Liver (tissue), 9 donors: ENCODE measurements around the gene KLF14. TPM values are rescaled to one million over a fixed set of nuclear protein-coding genes. Genes with fewer than 3 reads are reported as not detected.

Experiments
- DNase-seq: peaks from one replicate; pipeline ENCODE4 v3.0.0-alpha.2; 2017; ENCODE audit warnings: low spot score
- H3K27ac ChIP-seq, 2 donors: one replicate each; pipeline ENCODE4 v1.7.0; 2013; ENCODE audit warnings: inconsistent platforms in 2 of 2, low read length in 2 of 2, control low read depth in 1 of 2, low read depth in 1 of 2, mild to moderate bottlenecking in 1 of 2
- H3K27me3 ChIP-seq, 4 donors: one replicate each; pipeline versions ENCODE4 v1.6.1 to v1.7.0; 2013; ENCODE audit warnings: low read length in 3 of 4, inconsistent platforms in 1 of 4, mild to moderate bottlenecking in 1 of 4, moderate library complexity in 1 of 4; ENCODE audit not compliant: control insufficient read depth in 4 of 4, insufficient read depth in 4 of 4
- H3K36me3 ChIP-seq, 4 donors: one replicate each; pipeline versions ENCODE4 v1.6.1 to v1.7.0; 2013; ENCODE audit warnings: low read length in 3 of 4, mild to moderate bottlenecking in 3 of 4, low read depth in 1 of 4, moderate library complexity in 1 of 4; ENCODE audit not compliant: control insufficient read depth in 4 of 4, insufficient read depth in 3 of 4
- H3K4me1 ChIP-seq, 4 donors: one replicate each; pipeline versions ENCODE4 v1.6.1 to v1.7.0; 2013; ENCODE audit warnings: low read length in 3 of 4, mild to moderate bottlenecking in 3 of 4, moderate library complexity in 1 of 4; ENCODE audit not compliant: control insufficient read depth in 4 of 4, insufficient read depth in 4 of 4
- H3K4me3 ChIP-seq, 3 donors: one replicate each; pipeline versions ENCODE4 v1.6.1 to v1.7.0; 2013; ENCODE audit warnings: low read length in 3 of 3, control low read depth in 1 of 3, low read depth in 1 of 3, mild to moderate bottlenecking in 1 of 3
- H3K9ac ChIP-seq, 2 donors: one replicate each; pipeline ENCODE4 v1.7.0; 2013; ENCODE audit warnings: low read length in 2 of 2, mild to moderate bottlenecking in 2 of 2, moderate library complexity in 2 of 2, control low read depth in 1 of 2, low read depth in 1 of 2
- H3K9me3 ChIP-seq, 4 donors: one replicate each; pipeline versions ENCODE4 v1.6.1 to v1.7.0; 2013; ENCODE audit warnings: low read length in 3 of 4; ENCODE audit not compliant: control insufficient read depth in 4 of 4
- EGR1 ChIP-seq, 2 donors: IDR thresholded peaks; 2 replicates each; pipeline ENCODE4 v1.6.1; 2016 to 2018; ENCODE audit warnings: antibody characterized with exemption in 2 of 2, low read depth in 2 of 2
- FOXA1 ChIP-seq: IDR thresholded peaks from 2 replicates; pipeline ENCODE4 v1.6.1; 2016; ENCODE audit warnings: antibody characterized with exemption
- FOXA2 ChIP-seq: IDR thresholded peaks from 2 replicates; pipeline ENCODE4 v1.6.1; 2016; ENCODE audit warnings: antibody characterized with exemption
- GABPA ChIP-seq, 2 donors: IDR thresholded peaks in 1 of 2; conservative IDR thresholded peaks in 1 of 2; 2 replicates each; pipeline ENCODE4 v1.6.1; 2016; ENCODE audit warnings: antibody characterized with exemption in 2 of 2, mild to moderate bottlenecking in 1 of 2, moderate library complexity in 1 of 2
- HNF4A ChIP-seq, 2 donors: conservative IDR thresholded peaks; 2 replicates each; pipeline ENCODE4 v1.6.1; 2016; ENCODE audit warnings: antibody characterized with exemption in 2 of 2, mild to moderate bottlenecking in 2 of 2
- HNF4G ChIP-seq: IDR thresholded peaks from 2 replicates; pipeline ENCODE4 v1.6.1; 2016; ENCODE audit warnings: antibody characterized with exemption
- JUND ChIP-seq, 2 donors: IDR thresholded peaks; 2 replicates each; pipeline ENCODE4 v1.6.1; 2016; ENCODE audit warnings: antibody characterized with exemption in 2 of 2
- NR2F2 ChIP-seq: IDR thresholded peaks from 2 replicates; pipeline ENCODE4 v1.6.1; 2016; ENCODE audit warnings: antibody characterized with exemption
- RAD21 ChIP-seq, 2 donors: IDR thresholded peaks; 2 replicates each; pipeline ENCODE4 v1.6.1; 2016; ENCODE audit warnings: antibody characterized with exemption in 2 of 2, mild to moderate bottlenecking in 2 of 2
- RXRA ChIP-seq, 2 donors: IDR thresholded peaks; 2 replicates each; pipeline ENCODE4 v1.6.1; 2017 to 2018; ENCODE audit warnings: antibody characterized with exemption in 2 of 2, mild to moderate bottlenecking in 1 of 2
- WGBS: extraction: QIAGEN DNeasy Blood & Tissue Kit; methylation state at CpG from one replicate; pipeline ENCODE4 v1.1.7; 2013; 5-methylcytosine and 5-hydroxymethylcytosine counted together
- polyA plus RNA-seq, 2 donors: library from polyadenylated mRNA; stranded (reverse) in 1 of 2; unstranded in 1 of 2; fragments of 200-250 nt in 1 of 2; fragments of >200 nt in 1 of 2; fragmentation: Nextera tagmentation in 1 of 2; extraction: Ambion mirVana in 1 of 2; gene quantifications; one replicate each; pipeline versions ENCODE4 v1.2.1 to v1.2.3, GENCODE V29; 2013 to 2015
- total RNA-seq, 2 donors: library from RNA; depleted of rRNA; stranded (reverse); fragments of >200 nt; gene quantifications; one replicate each; pipeline ENCODE4 v1.2.3, GENCODE V29; 2014
- TF ChIP-seq, protein P1 (sequence below): fragments of 150-350 bp; IDR thresholded peaks from 2 replicates; pipeline ENCODE4 v1.5.1; 2017; ENCODE audit warnings: improper control_type of control experiment, low read depth, low read length; ENCODE audit not compliant: missing input control
- TF ChIP-seq, protein P2 (sequence below): IDR thresholded peaks from 2 replicates; pipeline ENCODE4 v1.6.1; 2016; ENCODE audit warnings: antibody characterized with exemption, mild to moderate bottlenecking
- TF ChIP-seq, protein P3 (sequence below): IDR thresholded peaks from 2 replicates; pipeline ENCODE4 v1.6.1; 2016; ENCODE audit warnings: antibody characterized with exemption
- TF ChIP-seq, protein P4 (sequence below): IDR thresholded peaks from 2 replicates; pipeline ENCODE4 v1.6.1; 2016; ENCODE audit warnings: antibody characterized with exemption
- TF ChIP-seq, protein P5 (sequence below): IDR thresholded peaks from 2 replicates; pipeline ENCODE4 v1.6.1; 2016; ENCODE audit warnings: antibody characterized with exemption
- donor health status: healthy.
- donor health status: healthy.
- donor health status: healthy.
- donor health status: healthy.
- donor health status: healthy.

Gene KLF14
- under 1 TPM; 0.05 to 0.08 TPM for total RNA-seq
- polyA plus RNA-seq = not detected

DNA sequence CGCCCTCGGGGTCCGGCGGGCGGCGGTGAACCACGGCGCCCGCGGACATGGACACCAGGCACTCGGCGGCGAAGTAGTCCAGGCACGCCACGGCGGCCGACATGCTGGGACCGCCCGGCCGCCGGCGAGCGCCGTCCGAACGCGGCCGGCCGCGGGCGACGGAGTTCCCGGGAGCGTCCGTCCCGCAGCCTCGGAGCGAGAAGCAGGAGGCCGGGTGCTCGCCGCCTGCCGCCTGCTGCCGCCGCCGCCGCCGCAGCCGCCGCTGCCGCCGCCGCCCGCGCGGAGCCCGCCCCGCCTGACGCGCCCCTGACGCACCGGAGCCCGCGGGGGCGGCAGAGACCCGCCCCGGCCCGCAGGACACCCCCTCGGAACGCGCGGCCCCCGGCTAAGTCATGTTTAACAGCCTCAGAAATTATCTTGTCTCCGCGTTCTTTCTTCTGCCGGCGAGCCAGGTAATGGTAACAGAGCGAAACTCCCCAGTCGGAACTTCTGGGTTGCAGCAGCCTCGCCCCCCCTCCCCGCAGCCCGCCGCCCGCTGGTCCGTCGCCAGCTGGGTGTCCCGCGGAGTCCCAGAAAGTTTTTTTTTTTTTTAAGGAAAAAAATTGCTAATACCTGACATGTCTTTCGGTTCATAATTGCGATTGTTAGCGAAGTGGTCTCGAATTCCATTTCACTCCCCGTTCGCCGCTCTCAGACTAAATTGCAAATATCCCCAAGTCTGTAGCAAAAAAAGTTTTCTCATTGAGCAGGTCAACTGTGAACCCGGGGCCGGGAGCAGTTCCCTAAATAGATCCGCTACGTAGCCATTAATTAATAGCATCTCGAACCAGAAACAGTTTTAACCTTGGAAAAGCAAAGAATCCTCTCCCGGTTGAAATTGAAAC, at the start of gene KLF14:
KLF14 (minus strand) TSS at position 277 of the 884 bp plus-strand sequence; CDS start at position 103, 174 bp downstream.
- Histone ChIP-seq H3K4me3 (peak within 1 kb of the TSS in 2 of 3 donors; percentile 46 to 73), H3K36me3 (no peaks in the 10 kb centered on the region), H3K27ac (no peak within 1 kb of the TSS), H3K9ac (no peak within 1 kb of the TSS), H3K9me3 (peaks cover 5 to 23% (median 15%) of the 10 kb centered on the region in 4 donors), H3K27me3 (peaks cover 0 to 20% (median 7%) of the 10 kb centered on the region in 4 donors), H3K4me1 (peaks cover 3 to 12% (median 4%) of the 10 kb centered on the region in 4 donors)
- WGBS = 4% methylated on average over 100 of the region's 100 CpGs
- peak; percentile 38 for DNase-seq
- TF ChIP-seq, protein P1, sequence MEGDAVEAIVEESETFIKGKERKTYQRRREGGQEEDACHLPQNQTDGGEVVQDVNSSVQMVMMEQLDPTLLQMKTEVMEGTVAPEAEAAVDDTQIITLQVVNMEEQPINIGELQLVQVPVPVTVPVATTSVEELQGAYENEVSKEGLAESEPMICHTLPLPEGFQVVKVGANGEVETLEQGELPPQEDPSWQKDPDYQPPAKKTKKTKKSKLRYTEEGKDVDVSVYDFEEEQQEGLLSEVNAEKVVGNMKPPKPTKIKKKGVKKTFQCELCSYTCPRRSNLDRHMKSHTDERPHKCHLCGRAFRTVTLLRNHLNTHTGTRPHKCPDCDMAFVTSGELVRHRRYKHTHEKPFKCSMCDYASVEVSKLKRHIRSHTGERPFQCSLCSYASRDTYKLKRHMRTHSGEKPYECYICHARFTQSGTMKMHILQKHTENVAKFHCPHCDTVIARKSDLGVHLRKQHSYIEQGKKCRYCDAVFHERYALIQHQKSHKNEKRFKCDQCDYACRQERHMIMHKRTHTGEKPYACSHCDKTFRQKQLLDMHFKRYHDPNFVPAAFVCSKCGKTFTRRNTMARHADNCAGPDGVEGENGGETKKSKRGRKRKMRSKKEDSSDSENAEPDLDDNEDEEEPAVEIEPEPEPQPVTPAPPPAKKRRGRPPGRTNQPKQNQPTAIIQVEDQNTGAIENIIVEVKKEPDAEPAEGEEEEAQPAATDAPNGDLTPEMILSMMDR = no peak
- TF ChIP-seq, protein P2, sequence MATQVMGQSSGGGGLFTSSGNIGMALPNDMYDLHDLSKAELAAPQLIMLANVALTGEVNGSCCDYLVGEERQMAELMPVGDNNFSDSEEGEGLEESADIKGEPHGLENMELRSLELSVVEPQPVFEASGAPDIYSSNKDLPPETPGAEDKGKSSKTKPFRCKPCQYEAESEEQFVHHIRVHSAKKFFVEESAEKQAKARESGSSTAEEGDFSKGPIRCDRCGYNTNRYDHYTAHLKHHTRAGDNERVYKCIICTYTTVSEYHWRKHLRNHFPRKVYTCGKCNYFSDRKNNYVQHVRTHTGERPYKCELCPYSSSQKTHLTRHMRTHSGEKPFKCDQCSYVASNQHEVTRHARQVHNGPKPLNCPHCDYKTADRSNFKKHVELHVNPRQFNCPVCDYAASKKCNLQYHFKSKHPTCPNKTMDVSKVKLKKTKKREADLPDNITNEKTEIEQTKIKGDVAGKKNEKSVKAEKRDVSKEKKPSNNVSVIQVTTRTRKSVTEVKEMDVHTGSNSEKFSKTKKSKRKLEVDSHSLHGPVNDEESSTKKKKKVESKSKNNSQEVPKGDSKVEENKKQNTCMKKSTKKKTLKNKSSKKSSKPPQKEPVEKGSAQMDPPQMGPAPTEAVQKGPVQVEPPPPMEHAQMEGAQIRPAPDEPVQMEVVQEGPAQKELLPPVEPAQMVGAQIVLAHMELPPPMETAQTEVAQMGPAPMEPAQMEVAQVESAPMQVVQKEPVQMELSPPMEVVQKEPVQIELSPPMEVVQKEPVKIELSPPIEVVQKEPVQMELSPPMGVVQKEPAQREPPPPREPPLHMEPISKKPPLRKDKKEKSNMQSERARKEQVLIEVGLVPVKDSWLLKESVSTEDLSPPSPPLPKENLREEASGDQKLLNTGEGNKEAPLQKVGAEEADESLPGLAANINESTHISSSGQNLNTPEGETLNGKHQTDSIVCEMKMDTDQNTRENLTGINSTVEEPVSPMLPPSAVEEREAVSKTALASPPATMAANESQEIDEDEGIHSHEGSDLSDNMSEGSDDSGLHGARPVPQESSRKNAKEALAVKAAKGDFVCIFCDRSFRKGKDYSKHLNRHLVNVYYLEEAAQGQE = no peak
- TF ChIP-seq NR2F2 (no peak), FOXA2 (no peak), HNF4G (no peak), JUND (IDR thresholded peaks at IDR 0.05) (no peak), RXRA (IDR thresholded peaks at IDR 0.05) (no peak)

DNA sequence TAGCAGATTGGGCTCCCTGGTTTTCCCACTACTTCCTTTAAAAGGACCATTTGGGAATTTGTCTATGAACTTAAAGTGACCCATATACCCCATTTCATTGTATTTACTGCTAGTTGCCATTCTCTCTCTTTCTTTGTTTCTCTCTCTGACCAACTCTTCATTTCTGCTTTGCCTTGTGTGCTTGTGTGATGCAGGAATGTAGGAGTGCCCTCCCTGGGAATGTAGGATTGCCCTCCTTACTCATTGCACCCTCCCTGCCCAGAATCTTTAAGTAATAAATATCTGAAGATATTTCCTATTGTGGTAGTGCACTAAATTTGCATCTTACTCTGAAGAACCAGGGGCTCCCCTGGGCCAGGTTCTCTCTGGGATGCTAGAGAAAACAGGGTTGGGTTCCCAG, 47.3 kb upstream of the KLF14 start:
- no peaks in the 10 kb centered on the region for H3K36me3 ChIP-seq
- DNase-seq = no peak
- no peak overlapping the region for H3K4me3 ChIP-seq
- H3K27ac ChIP-seq = no peak overlapping the region
- H3K27me3 ChIP-seq = no peaks in the 10 kb centered on the region
- no peak for TF ChIP-seq EGR1 (IDR thresholded peaks at IDR 0.05; ENCODE audit: low read depth in 2 of 2)
- no peak for TF ChIP-seq FOXA2
- TF ChIP-seq, protein P2 = no peak
- TF ChIP-seq FOXA1 = no peak
- no peak for TF ChIP-seq GABPA (IDR thresholded peaks at IDR 0.05 in 1 of 2, conservative IDR thresholded peaks at IDR 0.05 in 1 of 2)
- TF ChIP-seq RAD21 (IDR thresholded peaks at IDR 0.05) = no peak
- TF ChIP-seq HNF4G = no peak
- no peak for TF ChIP-seq RXRA (IDR thresholded peaks at IDR 0.05)
- no peak for TF ChIP-seq NR2F2
- no peak for TF ChIP-seq HNF4A (conservative IDR thresholded peaks at IDR 0.05)
- TF ChIP-seq, protein P3, sequence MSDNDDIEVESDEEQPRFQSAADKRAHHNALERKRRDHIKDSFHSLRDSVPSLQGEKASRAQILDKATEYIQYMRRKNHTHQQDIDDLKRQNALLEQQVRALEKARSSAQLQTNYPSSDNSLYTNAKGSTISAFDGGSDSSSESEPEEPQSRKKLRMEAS = no peak
- TF ChIP-seq, protein P4, sequence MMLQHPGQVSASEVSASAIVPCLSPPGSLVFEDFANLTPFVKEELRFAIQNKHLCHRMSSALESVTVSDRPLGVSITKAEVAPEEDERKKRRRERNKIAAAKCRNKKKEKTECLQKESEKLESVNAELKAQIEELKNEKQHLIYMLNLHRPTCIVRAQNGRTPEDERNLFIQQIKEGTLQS = no peak
- no peak for TF ChIP-seq JUND (IDR thresholded peaks at IDR 0.05)
- TF ChIP-seq, protein P5, sequence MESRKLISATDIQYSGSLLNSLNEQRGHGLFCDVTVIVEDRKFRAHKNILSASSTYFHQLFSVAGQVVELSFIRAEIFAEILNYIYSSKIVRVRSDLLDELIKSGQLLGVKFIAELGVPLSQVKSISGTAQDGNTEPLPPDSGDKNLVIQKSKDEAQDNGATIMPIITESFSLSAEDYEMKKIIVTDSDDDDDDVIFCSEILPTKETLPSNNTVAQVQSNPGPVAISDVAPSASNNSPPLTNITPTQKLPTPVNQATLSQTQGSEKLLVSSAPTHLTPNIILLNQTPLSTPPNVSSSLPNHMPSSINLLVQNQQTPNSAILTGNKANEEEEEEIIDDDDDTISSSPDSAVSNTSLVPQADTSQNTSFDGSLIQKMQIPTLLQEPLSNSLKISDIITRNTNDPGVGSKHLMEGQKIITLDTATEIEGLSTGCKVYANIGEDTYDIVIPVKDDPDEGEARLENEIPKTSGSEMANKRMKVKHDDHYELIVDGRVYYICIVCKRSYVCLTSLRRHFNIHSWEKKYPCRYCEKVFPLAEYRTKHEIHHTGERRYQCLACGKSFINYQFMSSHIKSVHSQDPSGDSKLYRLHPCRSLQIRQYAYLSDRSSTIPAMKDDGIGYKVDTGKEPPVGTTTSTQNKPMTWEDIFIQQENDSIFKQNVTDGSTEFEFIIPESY = no peak
- H3K9ac ChIP-seq = no peak overlapping the region
- H3K4me1 ChIP-seq = no peaks in the 10 kb centered on the region
- H3K9me3 ChIP-seq = peaks cover 0 to 3% (median 0%) of the 10 kb centered on the region in 4 donors
